ENCODE measurements around the gene MTSS2. TPM values are rescaled to one million over a fixed set of nuclear protein-coding genes. Genes with fewer than 3 reads are reported as not detected.
A peak's percentile ranks its signal among the peaks of the same experiment; 100 is the strongest.

Gene MTSS2
- total RNA-seq, 1 donor: 56.5 TPM

DNA sequence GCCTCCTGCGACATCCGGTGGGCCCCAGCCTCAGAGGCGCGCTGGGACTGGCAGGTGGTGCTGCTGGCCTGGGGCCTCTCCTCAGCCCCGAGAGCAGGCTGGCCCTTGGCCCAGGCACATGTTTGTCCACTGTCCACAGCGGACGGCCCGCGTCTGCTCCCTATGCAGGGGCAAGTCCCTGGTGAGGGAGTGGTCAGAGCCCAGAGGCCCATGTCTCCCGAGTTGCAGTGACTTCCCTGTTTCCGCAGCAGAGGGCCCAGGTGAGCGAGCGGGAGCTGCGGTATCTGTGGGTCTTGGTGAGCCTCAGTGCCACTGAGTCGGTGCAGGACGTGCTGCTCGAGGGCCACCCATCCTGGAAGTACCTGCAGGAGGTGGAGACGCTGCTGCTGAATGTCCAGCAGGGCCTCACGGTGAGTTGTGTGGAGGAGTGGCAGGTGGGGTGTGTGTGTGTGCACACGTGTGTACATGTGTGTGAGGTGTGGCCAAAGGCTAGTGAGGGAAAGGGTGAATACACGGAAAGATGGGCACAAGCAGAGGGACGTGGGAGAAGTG is 29.1 kb downstream of the MTSS2 start:
- no peak overlapping the region for H3K27ac ChIP-seq (ENCODE audit: low read depth, low read length)
- no peak overlapping the region for H3K4me2 ChIP-seq (ENCODE audit: insufficient read depth, low read length)
- no peak overlapping the region for H2AFZ ChIP-seq (ENCODE audit: low read length)
- H3K4me3 ChIP-seq (ENCODE audit: insufficient read depth, low read length): no peak overlapping the region
- no peaks in the 10 kb centered on the region for H3K36me3 ChIP-seq (ENCODE audit: insufficient read depth, low read length)
- H3K27me3 ChIP-seq (ENCODE audit: insufficient read depth, low read length): no peaks in the 10 kb centered on the region
- TF ChIP-seq, protein P1, sequence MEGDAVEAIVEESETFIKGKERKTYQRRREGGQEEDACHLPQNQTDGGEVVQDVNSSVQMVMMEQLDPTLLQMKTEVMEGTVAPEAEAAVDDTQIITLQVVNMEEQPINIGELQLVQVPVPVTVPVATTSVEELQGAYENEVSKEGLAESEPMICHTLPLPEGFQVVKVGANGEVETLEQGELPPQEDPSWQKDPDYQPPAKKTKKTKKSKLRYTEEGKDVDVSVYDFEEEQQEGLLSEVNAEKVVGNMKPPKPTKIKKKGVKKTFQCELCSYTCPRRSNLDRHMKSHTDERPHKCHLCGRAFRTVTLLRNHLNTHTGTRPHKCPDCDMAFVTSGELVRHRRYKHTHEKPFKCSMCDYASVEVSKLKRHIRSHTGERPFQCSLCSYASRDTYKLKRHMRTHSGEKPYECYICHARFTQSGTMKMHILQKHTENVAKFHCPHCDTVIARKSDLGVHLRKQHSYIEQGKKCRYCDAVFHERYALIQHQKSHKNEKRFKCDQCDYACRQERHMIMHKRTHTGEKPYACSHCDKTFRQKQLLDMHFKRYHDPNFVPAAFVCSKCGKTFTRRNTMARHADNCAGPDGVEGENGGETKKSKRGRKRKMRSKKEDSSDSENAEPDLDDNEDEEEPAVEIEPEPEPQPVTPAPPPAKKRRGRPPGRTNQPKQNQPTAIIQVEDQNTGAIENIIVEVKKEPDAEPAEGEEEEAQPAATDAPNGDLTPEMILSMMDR (IDR thresholded peaks at IDR 0.05; ENCODE audit: extremely low read depth, low read depth, low read length): no peak
- no peaks in the 10 kb centered on the region for H3K9me3 ChIP-seq (ENCODE audit: low read depth, low read length)
- H3K79me2 ChIP-seq (ENCODE audit: insufficient read depth, low read length): no peaks in the 10 kb centered on the region
- DNase-seq (ENCODE audit: insufficient read length, low spot score, missing footprints): peak; percentile 39
- peaks cover 4% of the 10 kb centered on the region for H4K20me1 ChIP-seq (ENCODE audit: insufficient read depth, low read length)
- peaks cover 5% of the 10 kb centered on the region for H3K4me1 ChIP-seq (ENCODE audit: insufficient read depth, low read length)

DNA sequence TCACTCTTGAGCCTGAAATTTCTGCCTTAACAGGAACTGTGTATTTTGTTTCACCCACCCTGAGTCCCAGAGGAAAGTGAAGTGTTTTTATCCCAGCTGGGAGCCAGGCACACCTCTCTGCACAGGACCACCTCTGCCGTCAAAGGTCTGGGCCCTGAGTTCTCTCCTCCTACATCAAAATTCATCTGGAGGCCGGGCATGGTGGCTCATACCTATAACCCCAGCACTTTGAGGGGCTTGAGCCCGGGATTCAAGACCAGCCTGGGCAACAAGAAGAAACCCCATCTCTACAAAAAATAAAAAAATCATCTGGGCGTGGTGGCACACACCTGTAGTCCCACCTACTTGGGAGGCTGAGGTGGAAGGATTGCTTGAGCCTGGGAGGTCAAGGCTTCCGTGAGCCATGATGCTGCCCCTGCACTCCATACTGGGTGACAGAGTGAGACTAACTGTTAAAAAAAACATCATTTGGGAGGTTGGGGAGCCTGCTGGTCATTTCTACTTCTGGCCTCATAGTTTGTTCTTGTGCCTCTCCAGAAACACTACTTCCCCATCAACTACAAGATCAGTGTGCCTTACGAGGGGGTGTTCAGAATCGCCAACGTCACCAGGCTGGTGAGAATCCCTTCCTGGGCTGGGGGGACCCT is 29.7 kb downstream of the MTSS2 start:
- H3K4me2 ChIP-seq (ENCODE audit: insufficient read depth, low read length): no peak overlapping the region
- H2AFZ ChIP-seq (ENCODE audit: low read length): no peak overlapping the region
- no peak overlapping the region for H3K4me3 ChIP-seq (ENCODE audit: insufficient read depth, low read length)
- H4K20me1 ChIP-seq (ENCODE audit: insufficient read depth, low read length): no peaks in the 10 kb centered on the region
- no peaks in the 10 kb centered on the region for H3K27me3 ChIP-seq (ENCODE audit: insufficient read depth, low read length)
- DNase-seq (ENCODE audit: insufficient read length, low spot score, missing footprints): peak; percentile 54
- H3K9me3 ChIP-seq (ENCODE audit: low read depth, low read length): no peaks in the 10 kb centered on the region
- peaks cover 11% of the 10 kb centered on the region for H3K4me1 ChIP-seq (ENCODE audit: insufficient read depth, low read length)
- no peaks in the 10 kb centered on the region for H3K36me3 ChIP-seq (ENCODE audit: insufficient read depth, low read length)
- TF ChIP-seq, protein P1 (IDR thresholded peaks at IDR 0.05; ENCODE audit: extremely low read depth, low read depth, low read length): no peak
- H3K27ac ChIP-seq (ENCODE audit: low read depth, low read length): no peak overlapping the region
- no peaks in the 10 kb centered on the region for H3K79me2 ChIP-seq (ENCODE audit: insufficient read depth, low read length)

DNA sequence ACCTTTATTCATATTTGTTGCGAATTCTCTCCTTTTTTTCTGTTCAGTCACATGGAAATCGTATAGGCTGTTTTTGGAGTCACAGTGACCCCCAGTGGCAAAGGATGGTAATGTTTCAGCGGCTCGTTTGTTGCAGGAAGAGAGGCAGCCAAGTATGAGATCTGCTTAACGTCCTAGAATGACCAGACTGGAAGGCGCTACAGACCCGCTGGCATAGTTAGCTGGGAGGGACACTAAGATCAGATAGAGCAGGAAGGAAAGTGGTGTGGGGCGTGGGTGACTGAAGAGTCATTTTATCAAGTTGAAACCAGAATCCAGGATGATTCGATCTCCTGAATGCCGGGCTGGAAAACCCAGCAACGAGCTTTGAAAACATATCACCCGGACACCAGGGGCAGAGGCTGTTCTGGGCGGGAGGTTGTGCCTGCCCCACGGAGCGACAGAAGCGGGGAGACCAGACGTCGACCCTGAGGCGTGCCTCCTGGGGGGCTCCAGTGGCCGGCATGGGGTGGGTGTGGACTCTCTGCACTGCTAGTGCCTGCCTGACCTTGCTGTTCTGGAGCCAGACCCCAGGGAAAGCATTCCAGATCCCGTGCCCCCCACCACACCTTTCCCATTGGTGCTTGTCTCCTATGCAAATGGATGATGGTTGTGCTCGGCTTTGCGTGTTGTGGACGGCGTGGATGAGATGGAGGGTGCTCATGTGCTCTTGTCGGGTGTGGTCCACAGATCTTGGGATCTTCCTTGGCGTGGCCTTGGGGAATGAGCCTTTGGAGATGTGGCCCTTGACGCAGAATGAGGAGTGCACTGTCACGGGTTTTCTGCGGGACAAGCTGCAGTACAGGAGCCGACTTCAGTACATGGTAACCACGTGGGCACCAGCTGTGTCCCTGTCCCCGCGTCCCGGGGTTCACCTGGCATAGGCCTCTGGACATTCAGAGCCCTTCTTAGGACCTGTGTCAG is 31.8 kb downstream of the MTSS2 start:
- DNase-seq (ENCODE audit: insufficient read length, low spot score, missing footprints): peak; percentile 93
- peak overlapping the region; percentile 99 for H3K4me2 ChIP-seq (ENCODE audit: insufficient read depth, low read length)
- H3K27me3 ChIP-seq (ENCODE audit: insufficient read depth, low read length): no peaks in the 10 kb centered on the region
- peaks cover 14% of the 10 kb centered on the region for H3K4me1 ChIP-seq (ENCODE audit: insufficient read depth, low read length)
- H2AFZ ChIP-seq (ENCODE audit: low read length): peak overlapping the region; percentile 92
- no peaks in the 10 kb centered on the region for H3K79me2 ChIP-seq (ENCODE audit: insufficient read depth, low read length)
- H3K4me3 ChIP-seq (ENCODE audit: insufficient read depth, low read length): peak overlapping the region; percentile 73
- no peaks in the 10 kb centered on the region for H3K36me3 ChIP-seq (ENCODE audit: insufficient read depth, low read length)
- H4K20me1 ChIP-seq (ENCODE audit: insufficient read depth, low read length): no peaks in the 10 kb centered on the region
- TF ChIP-seq, protein P1 (IDR thresholded peaks at IDR 0.05; ENCODE audit: extremely low read depth, low read depth, low read length): peak; percentile 95
- peak overlapping the region; percentile 50 for H3K27ac ChIP-seq (ENCODE audit: low read depth, low read length)
- H3K9me3 ChIP-seq (ENCODE audit: low read depth, low read length): no peaks in the 10 kb centered on the region

DNA sequence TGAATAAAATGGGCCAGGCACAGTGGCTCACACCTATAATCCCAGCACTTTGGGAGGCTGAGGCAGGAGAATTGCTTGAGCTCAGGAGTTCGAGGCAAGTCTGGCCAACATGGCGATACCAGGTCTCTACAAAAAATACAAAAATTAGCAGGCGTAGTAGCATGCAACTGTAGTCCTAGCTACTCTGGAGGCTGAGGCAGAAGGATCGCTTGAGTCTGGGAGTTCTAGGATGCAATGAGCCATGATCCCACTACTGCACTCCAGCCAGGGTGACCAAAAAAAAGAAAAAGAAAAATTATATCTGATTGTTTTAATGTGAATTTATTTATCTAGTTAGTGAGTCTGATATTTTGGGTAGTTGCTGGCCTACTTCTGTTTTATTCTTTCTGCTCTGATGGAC is 32.4 kb downstream of the MTSS2 start:
- Histone ChIP-seq H2AFZ (ENCODE audit: low read length) (no peak overlapping the region), H4K20me1 (ENCODE audit: insufficient read depth, low read length) (no peaks in the 10 kb centered on the region), H3K4me1 (ENCODE audit: insufficient read depth, low read length) (peaks cover 15% of the 10 kb centered on the region), H3K27me3 (ENCODE audit: insufficient read depth, low read length) (no peaks in the 10 kb centered on the region), H3K4me3 (ENCODE audit: insufficient read depth, low read length) (no peak overlapping the region), H3K27ac (ENCODE audit: low read depth, low read length) (no peak overlapping the region), H3K79me2 (ENCODE audit: insufficient read depth, low read length) (no peaks in the 10 kb centered on the region), H3K9me3 (ENCODE audit: low read depth, low read length) (no peaks in the 10 kb centered on the region), H3K36me3 (ENCODE audit: insufficient read depth, low read length) (no peaks in the 10 kb centered on the region), H3K4me2 (ENCODE audit: insufficient read depth, low read length) (peak overlapping the region; percentile 99)
- no peak for DNase-seq (ENCODE audit: insufficient read length, low spot score, missing footprints)
- TF ChIP-seq, protein P1 (IDR thresholded peaks at IDR 0.05; ENCODE audit: extremely low read depth, low read depth, low read length): no peak

Data from osteoblast (primary cell).